ENCODE measurements around the gene RPS18.

DNA sequence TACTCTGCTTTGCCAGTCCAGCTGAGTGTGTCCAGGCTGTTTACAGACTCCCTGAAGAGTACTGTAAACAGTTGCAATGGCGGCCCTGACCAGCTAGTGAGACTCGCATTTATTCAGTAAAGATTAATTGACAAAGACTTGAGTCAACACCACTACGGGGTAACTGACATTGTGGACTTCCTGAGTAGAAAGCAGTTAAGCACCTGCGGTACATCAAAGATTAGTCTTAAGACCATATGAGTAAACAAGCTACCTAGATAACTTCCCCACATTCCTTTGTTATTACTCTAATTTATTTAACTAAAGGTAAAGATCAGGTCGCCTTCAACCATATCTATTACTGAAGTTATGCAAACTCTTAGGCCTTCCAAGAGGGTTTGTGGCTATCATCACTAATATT lies 12.8 kb upstream of the RPS18 start:
- no peak for TF ChIP-seq YY1 (IDR thresholded peaks at IDR 0.05; ENCODE audit: low read depth)
- no peak for TF ChIP-seq TCF12 (IDR thresholded peaks at IDR 0.05; ENCODE audit: low read depth)
- TF ChIP-seq RAD21 (IDR thresholded peaks at IDR 0.05; ENCODE audit: low read depth) = no peak
- TF ChIP-seq, protein P1, sequence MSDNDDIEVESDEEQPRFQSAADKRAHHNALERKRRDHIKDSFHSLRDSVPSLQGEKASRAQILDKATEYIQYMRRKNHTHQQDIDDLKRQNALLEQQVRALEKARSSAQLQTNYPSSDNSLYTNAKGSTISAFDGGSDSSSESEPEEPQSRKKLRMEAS (IDR thresholded peaks at IDR 0.05) = no peak
- no peak for TF ChIP-seq EP300 (IDR thresholded peaks at IDR 0.05; ENCODE audit: borderline replicate concordance)
- no peak for TF ChIP-seq TAF1 (IDR thresholded peaks at IDR 0.05; ENCODE audit: low read depth)
- no peak for TF ChIP-seq NFIC (IDR thresholded peaks at IDR 0.05)
- TF ChIP-seq, protein P2, sequence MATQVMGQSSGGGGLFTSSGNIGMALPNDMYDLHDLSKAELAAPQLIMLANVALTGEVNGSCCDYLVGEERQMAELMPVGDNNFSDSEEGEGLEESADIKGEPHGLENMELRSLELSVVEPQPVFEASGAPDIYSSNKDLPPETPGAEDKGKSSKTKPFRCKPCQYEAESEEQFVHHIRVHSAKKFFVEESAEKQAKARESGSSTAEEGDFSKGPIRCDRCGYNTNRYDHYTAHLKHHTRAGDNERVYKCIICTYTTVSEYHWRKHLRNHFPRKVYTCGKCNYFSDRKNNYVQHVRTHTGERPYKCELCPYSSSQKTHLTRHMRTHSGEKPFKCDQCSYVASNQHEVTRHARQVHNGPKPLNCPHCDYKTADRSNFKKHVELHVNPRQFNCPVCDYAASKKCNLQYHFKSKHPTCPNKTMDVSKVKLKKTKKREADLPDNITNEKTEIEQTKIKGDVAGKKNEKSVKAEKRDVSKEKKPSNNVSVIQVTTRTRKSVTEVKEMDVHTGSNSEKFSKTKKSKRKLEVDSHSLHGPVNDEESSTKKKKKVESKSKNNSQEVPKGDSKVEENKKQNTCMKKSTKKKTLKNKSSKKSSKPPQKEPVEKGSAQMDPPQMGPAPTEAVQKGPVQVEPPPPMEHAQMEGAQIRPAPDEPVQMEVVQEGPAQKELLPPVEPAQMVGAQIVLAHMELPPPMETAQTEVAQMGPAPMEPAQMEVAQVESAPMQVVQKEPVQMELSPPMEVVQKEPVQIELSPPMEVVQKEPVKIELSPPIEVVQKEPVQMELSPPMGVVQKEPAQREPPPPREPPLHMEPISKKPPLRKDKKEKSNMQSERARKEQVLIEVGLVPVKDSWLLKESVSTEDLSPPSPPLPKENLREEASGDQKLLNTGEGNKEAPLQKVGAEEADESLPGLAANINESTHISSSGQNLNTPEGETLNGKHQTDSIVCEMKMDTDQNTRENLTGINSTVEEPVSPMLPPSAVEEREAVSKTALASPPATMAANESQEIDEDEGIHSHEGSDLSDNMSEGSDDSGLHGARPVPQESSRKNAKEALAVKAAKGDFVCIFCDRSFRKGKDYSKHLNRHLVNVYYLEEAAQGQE (IDR thresholded peaks at IDR 0.05; ENCODE audit: low read depth) = no peak
- no peak for TF ChIP-seq ZBTB7A (IDR thresholded peaks at IDR 0.05; ENCODE audit: low read depth)
- no peak for TF ChIP-seq CEBPB (IDR thresholded peaks at IDR 0.05)

All from Ishikawa (cell line).